AG08395 (cell line): ENCODE measurements around the gene ADD2.

ENCODE experiments used
- DNase-seq: peaks from one replicate; pipeline ENCODE4 v3.0.0; 2012; ENCODE audit warnings: mixed read lengths, low spot score

The ADD2 gene

GRCh38 chr2:70718736-70719135 lies 49.3 kb downstream of the ADD2 start:
- DNase-seq, result no peak

- DNase-seq, result no peak
Observed at GRCh38 chr2:70718241-70718640, 49.8 kb downstream of the ADD2 start.

DNA sequence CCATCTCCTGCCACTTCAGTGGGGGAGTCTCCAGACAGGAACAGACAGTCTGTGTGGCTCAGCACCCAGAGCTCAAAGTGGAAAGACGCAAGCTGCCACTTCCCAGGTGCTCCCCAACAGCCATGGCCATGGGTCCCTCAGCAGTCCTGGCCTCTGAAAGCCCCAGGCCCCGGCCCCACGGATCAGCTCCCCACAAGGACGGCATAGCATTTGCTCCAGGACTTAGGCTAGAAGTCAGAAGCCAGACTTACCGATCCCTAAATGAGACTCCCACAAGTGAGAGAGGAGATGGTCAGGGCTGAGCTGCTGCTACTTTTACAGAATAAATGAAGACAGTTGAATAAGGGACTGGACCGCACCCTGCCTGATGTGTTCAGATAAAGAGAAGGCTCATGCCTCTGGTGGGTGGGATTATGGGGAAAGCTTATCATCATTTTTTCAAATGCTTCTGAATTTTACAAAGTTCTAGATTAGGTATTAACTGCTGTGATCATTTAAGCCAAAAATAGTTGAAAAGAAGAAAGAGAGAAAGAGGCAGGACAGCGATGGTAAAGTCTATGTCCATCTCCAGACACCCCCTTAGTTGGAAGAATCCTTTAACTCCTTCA lies 50.5 kb downstream of the ADD2 start:
- no peak for DNase-seq

DNA sequence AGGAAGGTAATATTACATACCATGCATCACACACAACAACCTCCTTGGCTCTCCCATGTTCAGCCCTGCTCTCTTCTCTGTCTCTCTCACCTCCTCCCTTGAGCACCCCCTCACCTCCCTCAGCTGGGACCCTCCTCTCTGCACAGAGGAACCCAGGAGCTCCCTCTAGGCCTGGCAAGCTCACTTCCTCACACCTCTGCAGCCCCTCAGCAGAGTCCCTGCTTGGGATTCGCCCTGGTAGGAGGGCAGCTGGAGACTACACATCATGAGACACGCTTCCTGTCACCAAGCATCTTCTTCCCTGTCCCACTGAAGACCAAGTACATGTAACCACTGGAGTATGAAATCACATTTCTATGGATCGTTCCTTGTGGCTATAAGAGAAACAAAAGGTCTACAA lies 51.0 kb downstream of the ADD2 start:
- DNase-seq, result no peak

DNA sequence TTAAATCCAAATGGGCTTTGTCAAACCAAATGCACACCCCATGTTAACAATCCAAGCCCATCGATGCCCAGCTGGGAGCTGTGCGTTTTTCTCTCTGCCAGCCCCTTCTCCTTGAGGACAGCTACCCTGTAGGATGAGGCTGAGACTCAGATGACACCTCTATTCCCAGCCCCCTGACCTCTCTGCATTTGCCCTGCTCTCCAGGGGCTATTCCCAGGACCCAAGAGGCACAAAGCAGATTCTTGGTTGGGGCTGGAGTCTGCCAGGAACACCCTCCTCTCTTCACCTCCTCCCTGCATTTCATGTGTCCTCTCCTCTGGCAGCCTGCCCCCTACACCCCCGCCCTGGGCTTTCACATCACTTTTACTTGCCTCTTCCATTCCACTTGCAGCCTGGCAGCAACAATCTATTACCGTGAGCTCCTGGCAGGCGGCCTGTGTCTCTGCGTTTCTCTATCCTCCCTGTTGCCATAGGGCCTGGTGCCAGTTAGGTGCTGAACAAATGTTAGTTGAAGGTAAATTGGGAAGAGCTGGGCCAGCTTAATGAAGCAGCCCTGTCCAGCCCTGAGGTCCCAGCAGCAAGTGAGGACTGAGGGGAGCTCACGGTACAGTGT lies 51.8 kb downstream of the ADD2 start:
- no peak for DNase-seq

DNA sequence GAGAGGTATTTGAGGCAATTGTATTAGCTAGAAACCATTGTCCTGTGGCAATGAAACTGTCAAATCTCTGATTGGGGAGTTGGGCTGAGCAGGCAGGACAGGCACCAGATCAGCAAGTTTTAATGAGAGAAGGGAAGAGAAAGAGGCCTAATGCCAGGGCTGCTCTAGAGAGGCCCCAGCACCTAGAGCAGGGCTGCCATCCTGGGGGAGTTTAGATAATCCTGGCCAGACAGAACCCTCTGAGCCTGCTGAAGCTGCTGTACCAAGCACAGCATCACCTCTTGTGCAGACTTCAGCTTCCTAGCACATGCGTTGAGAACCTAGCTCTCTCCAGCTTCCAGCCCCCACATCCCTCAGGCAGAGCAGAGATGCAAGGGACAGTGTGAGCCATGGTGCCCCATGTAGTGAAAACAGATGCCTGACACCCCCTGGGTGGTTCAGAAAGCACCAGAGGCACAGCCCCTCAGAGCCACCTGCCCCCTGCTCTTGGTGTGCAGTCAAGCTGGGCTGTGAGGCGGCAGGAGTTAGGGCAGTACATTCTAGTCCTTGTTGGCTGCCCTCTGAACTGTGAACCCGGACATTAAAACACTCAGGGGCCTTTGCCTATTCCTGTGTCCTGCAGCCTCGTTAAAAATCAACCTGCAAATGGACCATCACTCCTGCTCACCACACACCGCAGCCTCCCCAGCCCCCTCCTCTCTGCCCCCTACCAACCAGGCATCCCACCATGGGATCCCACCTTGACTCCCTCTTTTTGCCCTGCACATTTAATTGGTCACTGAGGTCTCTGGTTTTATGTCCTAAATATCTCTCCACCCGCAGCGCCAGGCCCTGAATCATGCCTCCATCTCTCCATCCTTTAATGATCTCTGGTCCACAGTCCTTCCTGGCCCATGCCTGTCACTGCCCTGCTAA lies 52.7 kb downstream of the ADD2 start:
- no peak for DNase-seq

DNA sequence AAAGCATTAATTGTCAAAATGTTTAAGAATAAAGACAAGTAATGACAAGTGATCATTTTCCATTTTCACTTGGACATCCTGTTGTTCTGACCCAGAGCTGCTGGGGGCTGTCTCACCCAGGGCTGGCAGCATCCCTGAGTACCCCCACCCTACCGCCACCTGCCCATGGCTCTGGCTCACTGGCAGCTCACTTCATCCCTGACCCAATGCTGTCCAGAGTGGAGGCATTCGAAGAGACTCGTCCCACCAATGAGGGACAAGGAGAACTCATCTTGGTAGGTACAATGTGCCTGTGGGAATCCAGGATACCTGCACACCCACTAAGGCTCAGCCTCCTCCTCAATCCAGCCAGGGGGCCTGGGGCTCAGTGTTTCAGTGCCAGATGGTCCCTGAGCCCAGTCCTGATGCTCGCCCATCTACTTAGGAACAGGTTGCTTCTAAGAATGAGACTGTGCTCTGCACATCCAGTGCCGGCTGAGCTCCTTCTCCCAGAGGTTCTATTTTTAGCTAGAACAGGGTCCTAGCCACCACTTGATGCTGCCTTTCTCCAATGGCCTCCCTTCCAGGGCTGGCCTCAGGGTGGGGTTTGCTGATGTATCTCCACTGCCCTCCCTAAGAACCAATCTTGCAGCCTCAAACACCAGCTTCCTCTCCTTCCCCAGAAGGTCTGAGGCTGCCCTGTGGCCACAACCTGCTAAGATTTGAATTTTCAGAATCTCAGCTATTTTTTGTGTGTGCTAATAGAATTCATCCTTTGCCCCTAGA lies 53.7 kb downstream of the ADD2 start:
- DNase-seq, result no peak

- DNase-seq, result no peak
Observed at GRCh38 chr2:70712916-70713315, 55.1 kb downstream of the ADD2 start.

- DNase-seq, result no peak
Observed at GRCh38 chr2:70711191-70711590, 56.8 kb downstream of the ADD2 start.

- DNase-seq, result no peak
Observed at GRCh38 chr2:70710038-70710690, 57.8 kb downstream of the ADD2 start.

DNA sequence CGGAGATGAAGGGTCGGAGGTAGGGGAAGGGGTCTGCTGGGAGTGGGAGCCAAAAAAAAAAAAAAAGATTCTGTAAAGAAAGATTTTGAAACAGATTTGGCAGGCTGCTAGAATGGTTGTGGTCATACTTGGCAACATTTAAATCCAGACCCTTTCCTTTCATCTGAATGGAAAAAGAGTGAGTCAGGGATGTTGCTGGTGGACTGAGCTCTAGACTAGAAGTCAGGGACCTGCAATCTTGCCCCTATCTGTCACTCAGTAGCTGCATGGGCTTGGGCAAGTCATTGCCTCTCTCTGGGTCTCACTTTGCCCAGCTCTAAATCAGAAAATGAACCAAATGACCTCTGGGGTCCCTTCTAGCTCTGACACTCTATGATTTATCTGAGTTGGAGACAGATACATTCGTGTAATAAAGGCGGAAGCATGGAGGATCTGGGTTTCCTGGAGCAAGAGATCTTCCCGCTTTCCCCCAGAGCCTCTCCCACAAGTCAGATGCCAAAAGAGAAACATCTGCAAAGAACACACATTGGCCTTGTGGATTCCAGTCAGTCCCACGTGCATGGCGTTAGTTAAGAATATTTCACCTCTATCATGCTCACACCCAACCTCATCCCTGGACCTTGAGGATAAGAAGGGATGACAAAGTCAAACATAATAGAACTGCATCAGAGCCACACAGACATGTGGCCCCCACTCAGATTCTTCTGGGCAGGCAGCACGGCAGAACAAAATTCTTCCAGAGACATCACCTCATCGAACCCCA lies 58.5 kb downstream of the ADD2 start:
- peak; percentile 27 for DNase-seq

DNA sequence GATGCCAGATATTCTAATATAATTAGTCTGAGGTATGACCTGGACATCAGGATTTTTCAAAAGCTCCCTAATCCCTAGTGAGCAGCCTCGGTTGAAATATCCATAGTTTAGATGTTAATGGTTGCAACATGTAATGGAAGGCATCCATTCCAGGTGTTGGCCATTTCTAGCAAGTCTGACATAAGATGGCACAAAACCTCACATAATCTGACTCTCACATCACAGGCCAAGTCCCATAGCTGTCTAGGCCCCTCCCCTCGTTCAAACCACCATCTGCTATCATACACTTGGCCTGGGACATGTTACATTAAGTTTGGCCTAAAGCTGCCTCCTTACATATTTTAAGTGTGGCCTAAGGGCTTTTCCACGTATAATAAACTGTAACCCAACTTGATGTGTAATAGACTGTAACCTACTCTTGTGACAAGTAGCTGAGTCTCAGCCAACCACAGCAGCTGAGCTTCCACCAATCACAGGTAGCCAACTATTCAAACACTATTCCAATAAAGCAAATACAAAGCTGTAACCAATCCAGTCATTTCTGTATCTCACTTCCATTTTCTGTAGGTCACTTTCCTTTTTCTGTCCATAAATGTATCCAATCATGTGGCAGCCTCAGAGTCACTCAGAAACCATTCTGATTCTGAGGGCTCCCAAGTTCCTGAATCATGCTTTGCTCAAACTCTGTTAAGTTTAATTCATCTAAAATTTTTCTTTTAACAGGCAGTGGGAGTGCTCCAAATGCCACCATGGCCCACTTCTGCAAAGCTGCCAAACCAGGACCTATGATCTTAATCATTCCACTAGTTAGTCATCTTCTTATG lies 59.4 kb downstream of the ADD2 start:
- DNase-seq, result peak; percentile 12

DNA sequence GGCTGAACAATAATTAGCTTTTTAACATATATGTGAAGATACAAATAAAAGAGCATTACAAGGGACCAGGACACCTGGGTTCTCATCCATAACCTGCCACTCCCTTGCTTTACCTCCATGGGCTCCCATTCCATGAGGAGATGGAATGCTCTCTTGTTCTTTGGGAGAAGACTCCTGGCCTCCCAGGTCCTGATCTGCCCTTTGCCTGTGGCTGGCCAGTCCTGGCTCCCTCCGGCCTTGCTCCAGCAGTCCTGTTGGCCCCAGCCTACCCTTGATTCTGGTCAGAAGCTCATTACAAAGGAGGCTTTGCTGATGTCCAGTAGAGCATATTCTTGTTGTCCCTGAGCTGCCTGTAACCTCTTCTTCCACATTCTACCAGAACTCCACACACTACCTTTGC lies 60.3 kb downstream of the ADD2 start:
- DNase-seq, result no peak

DNA sequence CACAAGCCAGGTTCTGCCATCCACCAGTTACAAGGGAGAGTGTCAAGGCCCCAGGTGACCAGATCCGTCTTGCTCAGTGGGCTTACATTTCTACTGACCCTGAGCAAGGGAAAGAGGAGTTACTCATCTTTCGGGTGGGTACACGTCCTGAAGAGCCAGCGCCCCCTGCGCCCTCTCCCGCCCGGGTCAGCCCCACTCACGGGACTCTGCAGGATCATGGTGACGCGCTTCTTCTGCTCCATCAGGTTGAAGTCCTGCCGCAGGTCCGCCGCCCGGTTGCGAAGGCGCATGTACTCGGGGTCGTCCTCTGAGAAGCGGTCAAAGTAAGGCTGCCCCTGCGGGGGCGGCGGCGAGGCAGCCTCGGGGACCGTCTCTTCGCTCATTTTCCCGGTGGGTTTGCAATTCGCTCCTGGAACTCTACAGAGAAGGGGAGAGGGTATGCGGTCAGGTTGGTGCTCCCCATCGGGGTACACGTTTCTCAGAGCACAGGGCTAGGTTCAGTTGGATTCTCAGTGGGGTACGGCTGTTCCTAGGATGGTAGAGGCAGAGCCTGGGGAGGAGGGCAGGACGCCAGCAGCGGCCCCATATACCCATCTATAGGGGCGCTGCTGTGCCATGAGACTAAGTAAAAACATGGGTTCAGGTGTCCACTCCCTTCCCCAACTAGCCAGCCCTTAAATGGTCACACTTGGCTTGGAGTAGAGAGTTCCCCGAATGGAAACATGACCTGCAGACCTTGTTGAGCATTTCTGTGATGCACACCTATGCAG lies 61.8 kb downstream of the ADD2 start:
- no peak for DNase-seq

- DNase-seq, result no peak
Observed at GRCh38 chr2:70705160-70705850, 62.7 kb downstream of the ADD2 start.

DNA sequence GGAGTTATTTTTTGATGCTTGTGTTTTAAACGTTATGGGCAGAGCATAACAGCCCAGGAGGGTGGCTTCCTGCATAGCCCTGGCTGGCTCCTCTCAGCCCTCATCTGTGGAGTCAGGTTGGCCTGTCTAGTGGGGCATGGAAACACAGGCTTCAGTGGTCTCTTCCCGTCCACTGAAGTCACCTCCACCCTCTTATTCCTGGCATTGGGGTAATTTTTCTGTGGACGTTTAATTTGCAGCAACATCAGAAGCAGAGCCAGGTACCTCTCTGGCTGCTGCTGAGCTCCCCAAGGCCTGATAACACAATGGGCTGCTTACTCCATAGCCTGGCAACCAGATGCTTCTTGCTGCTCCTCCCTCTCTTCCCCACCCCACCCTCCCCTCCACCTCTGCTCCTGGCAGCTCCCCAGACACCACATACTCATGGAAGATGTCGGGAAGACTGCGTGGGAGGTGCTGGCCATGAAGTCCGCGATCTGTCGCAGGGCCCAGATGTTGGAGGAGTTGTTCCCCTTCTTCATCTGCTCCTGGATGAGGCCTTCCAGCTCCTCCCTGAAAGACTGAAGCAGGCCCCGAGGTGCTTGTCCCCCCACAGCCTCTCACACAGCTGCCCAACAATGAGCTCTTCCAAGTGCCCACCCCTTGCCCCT lies 64.0 kb downstream of the ADD2 start:
- peak; percentile 83 for DNase-seq

DNA sequence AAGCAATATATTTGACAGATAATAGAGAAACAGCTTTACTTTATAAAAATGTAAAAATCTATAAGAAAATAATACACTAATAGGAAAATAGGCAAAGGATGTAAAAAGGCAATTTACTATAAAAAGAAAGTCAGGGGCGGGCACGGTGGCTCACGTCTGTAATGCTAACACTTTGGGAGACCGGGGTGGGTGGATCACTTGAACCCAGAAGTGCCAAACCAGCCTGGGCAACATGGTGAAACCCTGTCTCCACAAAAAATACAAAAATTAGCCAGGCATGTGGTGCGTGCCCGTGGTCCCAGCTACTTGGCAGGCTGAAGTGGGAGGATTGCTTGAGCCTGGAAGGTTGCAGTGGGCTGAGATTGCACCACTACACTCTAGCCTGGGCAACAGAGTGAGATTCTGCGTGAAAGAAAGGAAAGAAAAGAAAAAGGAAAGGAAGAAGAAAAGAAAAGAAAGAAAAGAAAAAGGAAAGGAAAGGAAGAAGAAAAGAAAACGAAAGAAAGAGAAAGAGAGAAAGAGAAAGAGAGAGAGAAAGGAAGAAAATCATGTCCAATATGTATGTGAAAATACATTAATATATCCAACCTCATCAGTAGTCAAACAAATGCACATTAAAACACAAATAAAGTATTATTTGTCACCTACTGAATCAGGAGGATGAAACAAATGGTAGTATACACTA lies 65.1 kb downstream of the ADD2 start:
- DNase-seq, result no peak

GRCh38 chr2:70698847-70699246 lies 69.2 kb downstream of the ADD2 start:
- DNase-seq, result no peak
